Hippocampal formation (tissue), 2 donors: ENCODE measurements around the gene CLCNKA.

Experiments used
- DNase-seq, 2 donors: peaks; one replicate each; lab custom pipeline; 2025; lab: John Stamatoyannopoulos, UW

Gene CLCNKA

DNA sequence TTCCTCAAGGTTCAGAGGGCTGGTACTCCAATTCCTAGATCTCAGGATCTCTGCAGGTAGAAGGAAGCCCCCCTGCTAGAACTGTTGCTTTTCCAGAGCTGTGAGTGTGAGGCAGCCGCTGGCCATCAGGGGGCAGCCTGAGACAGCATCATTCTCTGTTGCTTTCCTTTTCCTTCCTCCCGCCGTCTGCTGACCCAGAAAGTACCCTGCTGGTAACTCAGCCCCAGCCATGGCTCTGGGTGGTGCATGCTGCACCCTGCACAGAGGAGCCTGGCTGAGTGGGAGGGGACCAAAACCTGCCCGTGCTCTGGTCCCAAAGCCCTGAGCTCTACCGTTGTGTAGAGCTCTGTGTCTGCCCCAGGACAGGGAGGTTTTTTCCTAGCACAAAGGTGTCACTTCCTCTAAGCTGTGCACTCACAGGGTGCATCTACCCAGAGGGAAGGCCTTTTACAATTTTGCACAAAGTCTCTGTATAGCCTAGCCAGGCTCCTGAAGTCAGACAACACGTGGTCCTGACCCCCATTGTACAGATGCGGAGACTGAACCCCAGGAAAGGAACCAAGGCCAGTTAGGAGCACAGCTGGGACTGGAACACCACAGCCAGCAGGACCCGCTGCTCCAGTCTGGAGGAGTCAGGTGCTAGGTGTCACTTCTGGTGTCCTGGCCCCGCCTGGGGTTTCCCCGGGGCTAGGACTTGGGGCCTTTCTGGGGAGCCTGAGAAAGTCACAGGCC is 57.3 kb downstream of the CLCNKA start:
- peak; percentile 60 to 76 for DNase-seq

DNA sequence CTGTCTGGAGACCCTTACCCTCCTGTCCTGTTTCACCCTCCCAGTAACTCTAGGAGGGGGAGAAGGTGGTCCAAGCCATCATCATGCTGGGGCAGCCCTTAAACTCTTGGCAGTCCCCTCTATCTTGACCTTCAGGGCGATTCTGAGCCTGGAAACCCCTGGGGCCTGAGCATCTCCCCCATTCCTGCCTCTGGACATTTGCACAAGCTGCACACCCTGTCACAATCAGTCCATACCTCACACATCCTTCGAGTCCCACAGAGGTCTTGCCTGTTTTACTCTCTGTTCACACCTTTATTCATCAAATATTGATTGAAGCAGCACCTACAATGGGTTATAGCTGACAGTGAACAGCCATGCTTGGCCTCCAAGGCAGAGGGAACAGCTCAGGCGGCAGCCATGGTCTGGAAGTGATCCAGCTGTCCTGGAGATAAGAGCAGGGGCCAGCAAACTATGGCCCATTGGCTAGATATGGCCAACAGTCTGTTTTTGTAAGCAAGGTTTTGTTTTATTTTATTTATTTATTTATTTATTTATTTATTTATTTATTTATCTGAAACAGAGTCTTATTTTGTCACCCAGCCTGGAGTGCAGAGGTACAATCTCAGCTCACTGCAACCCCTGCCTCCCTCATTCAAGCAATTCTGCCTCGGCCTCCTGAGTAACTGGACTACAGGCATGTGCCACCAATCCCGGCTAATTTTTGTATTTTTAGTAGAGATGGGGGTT is 58.8 kb downstream of the CLCNKA start:
- DNase-seq = no peak

DNA sequence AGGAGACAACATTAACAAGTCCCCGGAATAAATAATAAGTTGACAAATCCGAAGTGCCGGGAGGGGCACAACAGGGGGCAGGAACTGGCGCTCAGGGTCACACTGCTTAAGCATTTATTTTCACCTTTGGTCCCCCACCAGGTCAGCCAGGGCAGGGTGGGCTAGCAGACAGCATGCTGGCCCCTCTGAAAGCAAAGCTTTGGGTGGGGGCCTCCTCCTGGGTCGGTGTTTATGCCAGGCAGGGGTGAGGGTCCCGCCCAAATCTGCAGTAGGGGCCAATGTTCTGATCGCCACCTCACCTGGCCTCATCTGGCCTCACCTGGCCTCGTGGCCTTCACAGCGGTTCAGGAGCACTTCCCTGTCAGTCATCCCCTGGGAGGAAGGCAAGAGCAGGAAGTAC is 59.8 kb downstream of the CLCNKA start:
- no peak for DNase-seq

DNA sequence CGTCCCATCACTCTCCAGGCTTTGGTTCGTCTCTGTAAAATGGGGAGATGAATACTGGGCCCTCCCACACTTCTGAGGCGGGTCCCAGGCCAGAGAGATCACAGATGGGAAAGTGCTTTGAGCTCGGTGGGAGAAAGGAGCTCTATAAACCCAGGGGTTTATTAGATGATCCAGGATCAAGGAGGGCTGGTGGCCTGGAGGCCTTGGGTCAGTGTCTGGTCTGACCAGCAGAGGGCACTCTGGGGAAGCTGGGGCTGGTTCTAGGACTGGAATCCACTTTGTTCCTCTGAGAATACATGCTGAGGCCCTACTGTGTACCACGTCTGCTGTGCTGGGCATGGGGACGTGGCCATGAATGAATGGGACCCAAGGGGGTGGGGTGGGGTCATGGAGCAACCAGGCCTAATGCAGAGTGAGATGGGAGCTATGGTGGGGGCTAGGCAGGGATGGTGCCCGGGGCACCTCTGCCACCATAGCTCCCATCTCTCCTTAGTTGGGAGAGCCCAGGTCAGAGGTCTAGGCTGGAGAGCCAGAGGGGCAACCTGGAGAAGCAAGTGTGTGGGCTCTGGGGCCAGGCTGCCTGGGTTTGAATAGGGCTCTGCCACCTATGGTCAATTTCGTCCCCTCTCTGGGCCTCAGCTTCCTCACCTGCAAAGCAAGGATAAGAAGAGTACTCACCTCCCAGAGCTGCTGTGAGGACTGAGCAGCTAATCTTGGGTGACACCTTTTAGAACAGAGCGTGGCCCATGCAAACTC is 60.6 kb downstream of the CLCNKA start:
- DNase-seq = no peak

DNA sequence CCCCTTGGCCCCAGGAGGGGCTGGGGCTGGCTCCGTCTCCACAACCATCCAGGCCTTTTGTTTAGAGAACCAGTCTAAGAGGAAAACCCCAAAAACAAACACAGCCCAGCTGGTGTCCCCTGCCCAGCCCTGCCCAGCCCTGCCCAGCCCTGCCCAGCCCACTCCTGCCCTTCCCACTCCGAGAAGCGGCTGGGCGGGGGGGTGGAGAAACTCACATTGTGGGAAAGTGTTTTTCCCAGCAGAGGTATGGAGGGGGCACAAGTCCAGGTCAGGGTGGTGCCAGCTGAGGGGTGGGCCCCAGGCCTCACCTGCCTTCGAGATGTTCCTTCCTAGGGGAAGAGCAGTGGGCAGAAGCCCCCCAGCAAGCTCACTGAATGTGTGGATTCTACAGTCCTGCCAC is 61.6 kb downstream of the CLCNKA start:
- no peak for DNase-seq
